Activated CD8-positive, alpha-beta memory T cell treated with anti-CD3 and anti-CD28 coated beads for 24 hours (primary cell): ENCODE measurements around the gene YIPF6.
"Not testable (repeated sequence)": the region's sequence is repeated elsewhere in the genome, so short reads cannot be mapped to it uniquely, and the experiment has no call there.

Experiments
- DNase-seq: peaks from one replicate; pipeline ENCODE4 v3.0.0-alpha.2; 2020

Gene YIPF6

GRCh38 chrX:68498508-68499379 is at the start of gene YIPF6:
Gene YIPF6 (plus strand): TSS chrX:68499051. CDS start chrX:68499067, 16 bp downstream.
- peak; percentile 82 for DNase-seq

GRCh38 chrX:68451720-68452119 is 47.1 kb upstream of the YIPF6 start:
- DNase-seq, result no peak

- no peak for DNase-seq
Measured at GRCh38 chrX:68454476-68455150, 44.2 kb upstream of the YIPF6 start.

- DNase-seq, result no peak
Measured at GRCh38 chrX:68455151-68455510, 43.7 kb upstream of the YIPF6 start.

GRCh38 chrX:68461093-68461492 is 37.8 kb upstream of the YIPF6 start:
- no peak for DNase-seq

GRCh38 chrX:68461576-68461975 is 37.3 kb upstream of the YIPF6 start:
- DNase-seq, result no peak

GRCh38 chrX:68462197-68462596 is 36.7 kb upstream of the YIPF6 start:
- no peak for DNase-seq

GRCh38 chrX:68462653-68463052 is 36.2 kb upstream of the YIPF6 start:
- DNase-seq, result no peak

- no peak for DNase-seq
Measured at GRCh38 chrX:68463880-68464279, 35.0 kb upstream of the YIPF6 start.

- DNase-seq, result no peak
Measured at GRCh38 chrX:68464796-68465195, 34.1 kb upstream of the YIPF6 start.

- DNase-seq, result no peak
Measured at GRCh38 chrX:68480969-68481368, 17.9 kb upstream of the YIPF6 start.

GRCh38 chrX:68486198-68486597 is 12.7 kb upstream of the YIPF6 start:
- DNase-seq, result not testable (repeated sequence)

- no peak for DNase-seq
Measured at GRCh38 chrX:68487254-68487653, 11.6 kb upstream of the YIPF6 start.

- DNase-seq, result no peak
Measured at GRCh38 chrX:68487924-68488323, 10.9 kb upstream of the YIPF6 start.

GRCh38 chrX:68488657-68489056 is 10.2 kb upstream of the YIPF6 start:
- no peak for DNase-seq

- no peak for DNase-seq
Measured at GRCh38 chrX:68490644-68491043, 8.2 kb upstream of the YIPF6 start.

- no peak for DNase-seq
Measured at GRCh38 chrX:68492583-68492982, 6.3 kb upstream of the YIPF6 start.

GRCh38 chrX:68493776-68494175 is 5.1 kb upstream of the YIPF6 start:
- not testable (repeated sequence) for DNase-seq

- no peak for DNase-seq
Measured at GRCh38 chrX:68498044-68498507, 775 bp upstream of the YIPF6 start.

- no peak for DNase-seq
Measured at GRCh38 chrX:68499543-68500504, 973 bp downstream of the YIPF6 start.

- no peak for DNase-seq
Measured at GRCh38 chrX:68503836-68504636, 5.2 kb downstream of the YIPF6 start.

GRCh38 chrX:68506649-68507048 is 7.8 kb downstream of the YIPF6 start:
- no peak for DNase-seq
